G401 (cell line): ENCODE measurements around the gene ABCA4. TPM values are rescaled to one million over a fixed set of nuclear protein-coding genes. Genes with fewer than 3 reads are reported as not detected.
"Not testable (repeated sequence)": the region's sequence is repeated elsewhere in the genome, so short reads cannot be mapped to it uniquely, and the experiment has no call there.

Experiments used
- DNase-seq: peaks from one replicate; pipeline ENCODE4 v3.0.0-alpha.2; 2015; ENCODE audit warnings: low spot score
- in situ Hi-C: cut with HindIII; loops from 2 replicates; pipeline ENCODE4 v1.10.0; 2016; ENCODE audit warnings: low sequenced_read_pairs, mixed read lengths
- total RNA-seq: library from RNA; depleted of rRNA; stranded (reverse); fragments of >200 nt; shearing (Covaris generic); gene quantifications from 2 replicates; pipeline ENCODE4 v1.2.3, GENCODE V29; 2014

ABCA4 gene
- total RNA-seq, 1 experiment from 2014 or later, result 1.8 TPM

DNA sequence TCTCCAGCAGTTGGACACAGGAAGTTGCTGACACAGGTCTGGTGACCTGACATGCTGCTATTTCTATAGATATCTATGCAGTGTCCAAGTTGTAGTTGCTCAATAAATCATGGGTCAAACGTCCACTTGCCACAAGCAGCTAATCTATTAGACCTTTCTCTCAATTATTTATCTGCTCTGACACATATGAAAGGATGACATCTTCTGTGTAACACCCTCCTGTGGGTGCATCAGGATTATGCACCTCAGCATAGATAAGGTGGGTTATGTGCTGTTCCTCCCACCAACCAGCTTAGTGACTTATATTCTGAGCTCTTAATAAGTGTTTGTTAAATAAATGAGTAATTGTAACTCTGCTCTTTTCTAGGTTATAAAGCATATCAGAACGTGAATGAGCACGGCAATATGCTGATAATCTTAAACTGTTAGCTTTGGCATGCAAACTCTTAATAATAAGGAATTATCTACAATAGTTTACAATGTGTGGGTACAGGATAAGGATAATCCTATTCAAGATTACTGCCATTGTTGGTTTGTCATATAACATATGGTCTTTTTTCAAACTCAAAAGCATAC, 121.0 kb downstream of the ABCA4 start:
- no peak for DNase-seq
- in situ Hi-C loops, result no loop called here

DNA sequence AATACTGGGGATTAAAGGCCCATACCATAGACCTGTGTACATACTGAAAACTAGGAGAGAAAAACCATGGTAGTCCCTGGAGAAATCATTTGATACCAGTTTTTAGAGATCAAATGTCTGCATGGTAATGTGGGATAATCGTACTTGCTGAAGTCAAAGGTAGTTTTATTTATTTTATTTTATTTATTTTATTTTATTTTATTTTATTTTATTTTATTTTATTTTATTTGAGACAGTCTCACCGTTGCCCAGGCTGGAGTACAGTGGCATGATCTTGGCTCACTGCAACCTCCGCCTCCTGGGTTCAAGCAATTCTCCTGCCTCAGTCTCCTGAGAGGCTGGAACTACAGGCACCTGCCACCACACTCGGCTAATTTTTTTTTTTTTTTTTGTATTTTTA, 122.4 kb downstream of the ABCA4 start:
- in situ Hi-C loops, DNase-seq: not testable (repeated sequence)

DNA sequence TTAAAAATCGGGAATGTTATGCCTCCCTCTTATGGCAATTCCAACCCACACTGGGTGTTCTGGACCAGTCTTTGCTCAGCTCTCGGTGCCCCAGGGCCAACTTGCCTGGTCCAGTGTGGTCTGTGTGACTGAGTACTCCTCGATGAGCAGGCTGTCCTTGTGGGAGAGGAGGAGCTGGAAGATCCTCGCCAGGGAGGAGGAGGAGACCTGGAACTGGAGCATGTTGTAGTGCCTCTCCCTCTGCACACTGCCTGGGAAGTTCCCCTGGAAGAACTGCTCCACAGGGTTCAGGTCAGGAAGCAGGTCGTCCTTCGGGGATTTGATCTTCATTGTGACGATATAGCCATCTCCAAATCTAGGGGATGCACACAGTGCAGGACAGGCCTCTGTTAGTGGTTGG, 123.2 kb downstream of the ABCA4 start:
- in situ Hi-C loops, result no loop called here

DNA sequence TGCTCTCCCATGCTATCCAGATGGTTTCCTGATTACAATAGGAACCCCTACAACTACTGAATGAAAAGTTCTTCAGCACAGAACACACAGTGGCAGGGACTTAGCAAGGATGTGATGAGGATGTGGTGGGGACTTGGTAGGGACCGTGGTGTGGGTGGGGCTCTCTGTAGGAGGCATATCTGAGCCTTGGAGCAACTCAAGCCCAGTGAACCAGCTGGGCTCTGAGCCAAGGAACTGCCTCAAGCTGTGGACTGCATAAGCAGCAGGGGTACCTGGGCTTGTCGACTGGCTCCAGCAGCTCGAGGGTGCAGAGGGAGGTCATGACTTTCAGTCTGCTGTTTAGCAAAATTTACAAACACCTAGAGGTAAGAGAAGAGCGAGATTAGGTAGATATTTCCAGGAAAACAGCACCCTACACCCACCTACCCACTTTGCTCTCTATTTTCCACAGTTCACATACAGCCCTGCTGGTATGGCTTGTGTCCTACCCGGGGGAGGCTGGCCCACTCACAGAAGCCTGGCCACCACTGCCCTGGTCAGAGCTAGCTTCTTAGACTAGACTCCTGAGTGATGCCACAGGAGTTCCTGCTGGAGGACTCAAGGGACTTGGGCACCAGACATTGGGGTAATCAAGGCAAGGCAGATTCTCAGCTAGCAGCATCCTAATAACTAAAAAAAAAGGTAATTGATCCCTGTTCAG, 125.0 kb downstream of the ABCA4 start:
- DNase-seq, result no peak
- in situ Hi-C loops, result no loop called here

More for the DNA sequence above, 123.2 kb downstream of the ABCA4 start:
- no peak for DNase-seq

DNA sequence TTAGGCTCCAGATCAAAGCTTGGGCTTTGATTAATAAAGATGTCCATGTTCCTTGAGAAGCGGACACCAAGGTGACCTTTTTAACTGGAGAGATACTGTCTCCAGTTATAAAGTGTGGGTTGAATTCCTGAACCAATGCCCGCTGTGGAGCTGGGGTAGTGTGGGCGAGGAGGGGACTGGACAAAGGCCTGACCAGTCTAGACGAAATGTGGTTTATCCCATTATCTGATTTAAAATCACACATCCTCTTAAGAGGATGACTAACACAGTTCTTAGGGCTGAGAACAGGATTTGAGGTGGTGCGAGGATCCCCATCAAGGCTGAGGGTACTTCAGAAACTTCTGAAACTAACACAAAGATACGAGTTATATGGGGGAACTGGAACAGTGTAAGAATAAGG, 127.2 kb downstream of the ABCA4 start:
- in situ Hi-C loops, result no loop called here
- no peak for DNase-seq

DNA sequence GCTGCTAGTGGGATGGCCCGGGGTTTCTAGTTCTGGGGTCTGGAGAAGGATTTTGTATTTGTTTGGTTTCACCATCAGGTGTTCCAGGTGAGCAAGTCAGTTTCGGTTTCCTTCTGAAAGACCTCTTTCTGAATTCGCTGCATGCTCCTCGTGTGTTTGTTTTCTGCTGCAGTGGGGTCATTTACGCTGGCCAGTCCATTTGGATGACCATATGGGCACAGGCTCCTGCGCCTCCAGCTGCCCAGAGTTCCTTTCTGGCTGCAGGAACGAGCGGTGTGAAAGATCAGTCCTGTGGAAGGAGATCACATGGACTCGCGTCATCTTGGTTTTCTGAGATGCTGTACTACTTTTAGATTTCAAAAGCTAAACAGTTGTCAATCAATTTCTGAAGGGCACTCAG, 128.0 kb downstream of the ABCA4 start:
- DNase-seq, result no peak
- in situ Hi-C loops, result no loop called here

DNA sequence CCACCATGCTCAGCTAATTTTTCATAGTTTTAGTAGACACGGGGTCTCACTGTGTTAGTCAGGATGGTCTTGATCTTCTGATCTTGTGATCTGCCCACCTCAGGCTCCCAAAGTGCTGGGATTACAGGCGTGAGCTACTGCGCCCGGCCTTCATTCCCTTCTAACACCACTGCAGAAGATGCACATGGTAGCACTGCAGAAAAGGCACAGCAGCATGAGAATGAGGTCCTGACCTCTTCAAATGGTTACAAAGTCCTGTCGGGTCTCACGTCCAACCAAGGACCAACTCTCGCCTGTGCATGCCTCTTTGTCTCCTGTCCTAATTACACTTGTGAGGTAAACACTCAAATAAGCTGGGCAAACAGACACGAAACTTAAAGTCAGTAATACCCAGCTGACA, 128.8 kb downstream of the ABCA4 start:
- in situ Hi-C loops, result no loop called here
- no peak for DNase-seq

DNA sequence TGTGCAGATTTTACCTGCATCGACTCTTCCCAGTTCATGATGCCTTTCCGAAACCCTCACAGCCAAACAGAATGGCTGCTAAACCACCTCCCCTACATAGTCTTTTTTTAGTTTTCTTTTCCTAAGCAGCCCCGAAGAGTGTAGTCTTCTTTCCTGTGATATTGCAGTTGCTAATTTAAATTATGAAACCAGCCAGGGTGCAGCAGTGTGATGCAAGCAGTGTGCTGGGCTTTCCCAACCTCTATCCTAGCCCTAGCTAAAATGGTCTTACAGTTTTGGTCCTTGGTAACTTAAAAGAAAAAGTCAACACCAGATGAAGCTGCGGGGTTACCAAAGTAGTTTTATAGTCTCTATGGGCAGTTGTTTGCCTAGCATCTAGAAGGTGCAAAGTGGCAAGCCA, 129.7 kb downstream of the ABCA4 start:
- in situ Hi-C loops, result no loop called here
- DNase-seq, result no peak

DNA sequence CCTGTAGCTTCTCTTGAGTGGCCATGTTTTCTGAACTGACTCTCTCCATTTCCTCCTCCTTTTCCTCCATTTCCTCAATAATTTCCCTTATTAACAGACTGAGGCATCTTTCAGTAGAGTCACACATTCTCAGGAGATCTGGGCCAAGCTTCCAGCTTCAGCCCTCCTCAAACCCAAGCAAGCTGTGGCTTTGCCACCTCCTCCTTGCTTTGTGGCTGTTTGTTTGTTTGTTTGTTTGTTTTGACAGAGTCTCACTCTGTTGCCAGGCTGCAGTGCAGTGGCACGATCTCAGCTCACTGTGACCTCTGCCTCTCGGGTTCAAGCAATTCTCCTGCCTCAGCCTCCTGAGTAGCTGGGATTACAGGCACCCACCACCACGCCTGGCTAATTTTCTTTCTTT, 130.5 kb downstream of the ABCA4 start:
- in situ Hi-C loops, DNase-seq: not testable (repeated sequence)

DNA sequence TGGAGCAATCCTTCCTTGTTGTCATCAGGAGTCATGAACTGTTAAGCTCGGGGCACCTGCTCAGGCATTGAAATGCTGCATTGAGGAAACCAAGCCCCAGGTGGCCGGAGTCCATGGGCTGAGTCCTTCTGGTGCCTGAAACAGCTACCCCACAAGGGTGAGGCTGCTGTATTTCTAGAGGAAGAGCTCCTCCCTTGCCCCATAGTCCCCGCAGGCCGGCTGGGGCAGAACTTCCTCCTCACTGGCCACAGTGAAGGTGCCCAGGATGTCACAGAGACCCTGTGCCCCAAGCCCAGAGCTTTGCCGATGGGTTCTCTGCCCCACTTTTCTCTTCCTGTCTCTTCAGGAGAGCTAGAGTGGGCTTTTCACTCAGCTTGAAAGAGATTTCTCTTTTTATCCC, 130.9 kb downstream of the ABCA4 start:
- no peak for DNase-seq
- in situ Hi-C loops, result no loop called here

DNA sequence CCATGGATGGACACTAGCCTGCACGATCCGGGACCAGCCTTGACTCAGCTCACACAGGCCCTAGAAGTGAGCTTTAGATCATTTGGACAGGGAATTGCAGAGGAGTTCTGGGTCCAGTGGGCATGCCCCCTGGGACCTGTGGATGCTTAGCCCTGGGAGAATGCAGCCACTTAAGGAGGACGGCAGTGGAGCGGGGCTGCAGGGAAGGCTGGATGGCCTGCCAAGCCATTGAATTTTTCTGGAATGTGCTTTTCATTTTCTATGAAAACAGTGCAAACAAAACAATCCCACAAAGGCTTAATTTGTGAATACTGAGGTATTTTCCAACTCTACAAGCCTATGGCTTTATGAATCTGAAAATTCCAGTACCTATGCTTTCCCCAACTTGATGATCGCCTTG, 131.3 kb downstream of the ABCA4 start:
- no peak for DNase-seq
- in situ Hi-C loops, result no loop called here

DNA sequence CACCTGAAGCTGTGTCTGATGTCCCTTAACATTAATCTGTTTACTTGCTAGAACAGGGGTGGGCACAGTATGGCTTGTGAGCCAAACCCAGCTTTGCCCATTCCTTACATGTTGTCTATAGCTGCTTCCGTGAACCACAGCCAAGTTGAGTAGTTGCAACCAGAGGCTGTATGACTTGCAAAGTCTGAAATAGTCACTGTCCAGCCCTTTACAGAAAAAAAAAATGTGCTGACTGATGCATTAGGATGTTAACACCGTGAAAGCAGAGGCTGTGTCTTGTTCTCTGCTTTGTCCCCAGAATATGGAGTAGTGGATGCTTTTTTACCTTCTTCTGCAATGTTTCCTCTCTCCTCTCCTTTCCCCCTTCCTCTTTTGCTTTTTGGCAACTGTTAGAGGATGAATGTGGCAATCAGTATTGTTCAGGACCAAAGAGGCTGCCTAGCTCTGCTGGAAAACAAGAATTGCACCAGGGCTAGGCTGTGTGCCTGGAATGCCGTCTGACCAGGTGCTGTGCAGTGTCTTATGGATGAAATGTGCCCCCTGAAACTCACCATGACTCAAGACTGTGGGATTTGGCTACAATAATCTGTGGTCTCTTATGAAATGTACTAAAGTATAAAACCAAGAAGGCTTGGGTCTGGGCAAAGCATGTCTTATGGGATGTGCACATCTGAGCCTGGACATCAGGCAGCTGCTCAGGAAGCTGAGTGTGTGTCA, 132.2 kb downstream of the ABCA4 start:
- in situ Hi-C loops, result no loop called here
- DNase-seq, result no peak

DNA sequence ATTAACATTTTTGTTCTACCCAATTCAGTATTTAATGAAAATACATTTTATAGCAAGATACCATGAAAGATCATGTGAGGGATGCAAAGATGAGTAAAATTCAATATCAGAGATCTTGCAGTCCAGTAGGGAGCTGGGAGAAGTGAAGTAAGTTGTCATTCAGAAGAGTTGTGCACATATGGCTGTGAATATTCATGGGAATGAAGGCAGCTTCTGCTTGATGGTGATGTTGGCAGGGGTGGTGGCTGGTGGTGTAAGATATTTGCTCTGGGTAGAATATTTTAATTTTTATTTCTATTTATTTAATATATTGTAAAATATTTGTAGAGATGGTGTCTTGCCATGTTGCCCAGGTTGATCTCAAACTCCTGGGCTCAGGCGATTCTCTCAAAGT, 139.7 kb downstream of the ABCA4 start:
- DNase-seq, result no peak
- in situ Hi-C loops, result no loop called here

DNA sequence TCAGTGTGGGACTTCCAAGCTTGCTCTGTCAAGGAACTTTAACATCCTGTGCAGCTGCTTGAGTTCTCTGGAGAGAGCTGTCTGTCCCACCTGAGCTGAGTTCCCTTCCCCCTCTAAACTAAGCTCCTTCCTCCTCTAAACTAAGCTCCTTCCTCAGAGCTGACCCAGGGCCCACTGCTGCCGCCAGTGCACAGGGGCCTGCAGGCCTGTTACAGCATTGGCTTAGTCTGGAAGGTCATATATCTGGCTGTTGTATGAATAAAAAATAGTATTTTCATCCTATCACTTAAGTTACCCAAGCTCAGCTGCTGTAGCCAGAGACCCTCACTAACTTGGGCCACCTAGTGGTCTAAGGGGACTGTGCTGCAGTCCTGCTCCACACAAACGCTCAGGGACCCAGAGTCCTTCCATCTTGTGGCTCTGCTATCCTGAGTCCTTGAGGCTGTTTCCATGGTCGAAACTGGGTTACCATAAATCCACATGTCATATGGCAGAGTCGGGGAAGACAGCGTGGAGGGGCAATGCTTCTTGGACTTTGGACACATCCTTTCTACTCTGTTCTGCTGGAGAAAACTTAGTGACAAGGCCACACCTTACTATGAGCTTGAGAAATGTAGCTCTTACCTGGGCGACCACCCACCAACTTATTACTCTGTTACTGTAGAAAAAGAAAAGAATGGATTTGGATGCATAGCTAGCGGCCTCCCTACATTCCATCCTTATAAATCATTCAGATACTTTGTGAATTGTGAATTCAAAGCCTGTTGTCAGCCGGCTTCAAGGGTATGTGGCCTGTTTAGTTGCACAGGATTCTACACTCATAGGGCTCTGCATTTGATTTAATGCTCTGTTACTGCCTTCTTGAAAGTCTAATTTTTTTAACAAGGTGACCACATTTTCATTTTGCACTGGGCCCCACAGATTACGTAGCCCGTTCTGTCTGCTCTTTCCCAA, 140.4 kb downstream of the ABCA4 start:
- in situ Hi-C loops, result no loop called here
- DNase-seq, result peak; percentile 4

DNA sequence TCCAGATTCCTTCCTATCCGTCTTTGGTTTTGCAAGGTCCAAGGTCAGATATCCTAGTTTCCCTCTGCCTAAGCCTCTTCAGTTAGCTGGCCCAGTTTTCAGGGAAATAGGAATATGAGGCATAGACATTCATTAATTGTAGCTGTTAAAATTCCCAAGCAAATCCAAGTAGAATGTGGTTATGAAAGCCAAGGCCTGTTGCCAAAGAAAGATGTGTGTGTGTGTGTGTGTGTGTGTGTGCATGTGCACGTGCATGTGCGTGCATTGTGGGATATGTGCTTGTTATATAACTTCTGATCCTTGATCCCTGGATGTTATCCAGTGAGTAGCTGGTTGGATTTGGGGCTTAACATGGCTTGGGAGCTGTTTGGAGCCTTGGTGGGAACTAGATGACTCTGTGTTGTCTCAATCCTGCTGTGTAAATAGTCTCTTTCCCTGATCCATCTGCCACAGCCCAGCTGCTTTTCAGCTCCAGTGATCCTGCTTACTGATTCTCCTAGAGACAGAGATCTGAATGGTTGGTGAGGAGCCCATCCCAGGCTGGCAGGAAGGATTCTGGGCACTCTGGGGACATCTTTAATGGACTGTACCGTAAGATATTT, 141.1 kb downstream of the ABCA4 start:
- DNase-seq, result peak; percentile 40
- in situ Hi-C loops, result no loop called here

DNA sequence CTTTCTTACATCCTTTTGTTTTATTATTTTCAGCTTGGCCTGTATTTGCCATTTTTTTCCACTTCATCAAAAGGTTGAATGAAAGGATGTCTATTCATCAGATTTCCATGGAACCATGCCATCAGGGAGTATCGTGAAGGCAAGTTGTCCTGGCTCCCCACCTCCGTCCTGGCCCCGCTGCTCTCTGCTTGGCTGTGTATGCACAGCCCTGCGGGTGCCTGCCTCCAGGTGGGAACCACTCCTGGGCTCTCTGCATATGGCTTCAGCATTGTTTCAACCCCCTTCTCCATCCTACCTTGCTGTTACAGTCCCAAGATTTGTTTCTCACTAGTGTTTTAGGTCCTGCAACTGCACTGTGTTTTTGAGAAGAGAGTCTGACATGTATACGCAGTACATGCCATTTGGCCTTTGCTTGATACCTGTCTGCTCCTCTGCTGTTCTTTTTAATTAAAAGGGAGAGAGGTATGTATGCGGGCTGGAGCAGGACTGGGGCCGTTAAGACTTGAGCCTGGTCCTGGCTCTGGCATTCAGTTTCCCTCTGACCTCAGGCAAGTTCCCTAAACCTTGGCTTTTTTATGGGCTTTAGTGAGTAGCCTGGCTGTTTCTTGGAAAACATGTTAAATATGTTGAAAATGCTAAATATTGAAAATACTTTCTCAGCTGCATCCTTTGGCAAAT, 141.8 kb downstream of the ABCA4 start:
- DNase-seq, result peak; percentile 77
- in situ Hi-C loops, result no loop called here

DNA sequence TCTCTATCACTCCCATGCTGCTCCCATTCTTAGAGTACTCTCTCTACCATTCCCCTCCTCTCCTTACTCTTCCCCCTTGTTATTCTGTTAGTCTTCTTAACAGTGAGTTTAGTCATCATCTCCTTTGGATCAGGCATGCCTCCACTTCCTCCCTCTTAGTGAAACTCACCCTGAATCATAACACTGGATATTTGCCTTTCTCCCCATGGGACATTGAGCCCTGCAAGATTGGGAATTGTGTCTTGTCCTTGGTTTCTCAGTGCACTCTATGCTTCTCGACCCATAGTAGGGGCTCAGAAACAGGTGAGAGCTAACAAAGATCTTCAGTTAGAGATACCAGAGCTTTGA, 143.4 kb downstream of the ABCA4 start:
- in situ Hi-C loops, result no loop called here
- DNase-seq, result no peak

DNA sequence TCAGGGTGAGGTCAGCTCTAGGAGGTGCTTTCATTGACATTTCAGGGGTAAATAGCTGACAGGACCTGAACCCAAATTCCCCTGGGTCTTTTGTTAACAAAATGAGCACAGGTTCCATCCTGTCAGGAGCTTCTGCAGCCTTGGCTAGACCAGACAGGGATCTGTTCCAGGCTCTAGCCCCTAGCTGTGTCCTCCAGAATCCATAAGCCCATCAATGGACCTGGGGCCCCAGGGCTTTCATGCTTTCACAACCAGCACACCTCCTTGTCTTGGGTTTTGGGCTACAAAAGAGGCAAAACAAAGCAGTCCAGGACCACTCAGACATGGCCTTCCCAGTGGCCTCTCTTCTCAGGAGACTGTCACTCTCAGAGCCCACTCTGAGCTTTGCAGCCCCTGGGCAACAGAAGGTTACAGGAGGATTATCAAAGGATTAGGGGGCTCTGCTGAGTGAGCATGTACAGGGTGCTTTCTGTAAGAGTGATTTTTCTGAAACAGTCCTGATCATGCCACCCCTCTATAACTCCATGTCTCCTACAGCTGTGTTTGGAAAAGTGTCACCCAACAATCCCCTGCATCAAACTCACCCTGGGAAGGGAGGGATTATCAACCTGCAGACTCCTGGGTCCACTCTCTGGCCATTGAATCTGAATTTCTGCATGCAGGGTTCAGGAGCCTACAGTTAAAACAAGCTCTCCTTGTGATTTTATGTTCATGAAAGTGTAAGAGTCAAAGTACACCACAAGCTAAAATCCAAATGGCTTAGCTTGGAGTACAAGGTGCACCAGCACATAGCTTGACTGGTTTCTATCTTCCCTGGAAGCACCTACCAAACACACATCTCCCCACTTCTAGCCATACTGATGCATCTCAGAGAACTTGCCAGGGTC, 144.0 kb downstream of the ABCA4 start:
- DNase-seq, result no peak
- in situ Hi-C loops, result no loop called here
